Esophagus mucosa (tissue), 1 donor: ENCODE results near the gene IRF8. TPM values are rescaled to one million over a fixed set of nuclear protein-coding genes. Genes with fewer than 3 reads are reported as not detected.
A peak's percentile ranks its signal among the peaks of the same experiment; 100 is the strongest.
"Not testable (repeated sequence)": the region's sequence is repeated elsewhere in the genome, so short reads cannot be mapped to it uniquely, and the experiment has no call there.

Experiments
- ATAC-seq: fragments of 200-7000 bp; cut with Tn5 transposase; one replicate; pipeline ENCODE4 v1.9.1; 2020
- total RNA-seq: library from RNA; stranded (reverse); gene quantifications from one replicate; pipeline ENCODE4 v1.2.4, GENCODE V29; 2023
- donor health status: DM: yes; HTN: yes; CAD: no.

The IRF8 gene
- 2.2 TPM for total RNA-seq

DNA sequence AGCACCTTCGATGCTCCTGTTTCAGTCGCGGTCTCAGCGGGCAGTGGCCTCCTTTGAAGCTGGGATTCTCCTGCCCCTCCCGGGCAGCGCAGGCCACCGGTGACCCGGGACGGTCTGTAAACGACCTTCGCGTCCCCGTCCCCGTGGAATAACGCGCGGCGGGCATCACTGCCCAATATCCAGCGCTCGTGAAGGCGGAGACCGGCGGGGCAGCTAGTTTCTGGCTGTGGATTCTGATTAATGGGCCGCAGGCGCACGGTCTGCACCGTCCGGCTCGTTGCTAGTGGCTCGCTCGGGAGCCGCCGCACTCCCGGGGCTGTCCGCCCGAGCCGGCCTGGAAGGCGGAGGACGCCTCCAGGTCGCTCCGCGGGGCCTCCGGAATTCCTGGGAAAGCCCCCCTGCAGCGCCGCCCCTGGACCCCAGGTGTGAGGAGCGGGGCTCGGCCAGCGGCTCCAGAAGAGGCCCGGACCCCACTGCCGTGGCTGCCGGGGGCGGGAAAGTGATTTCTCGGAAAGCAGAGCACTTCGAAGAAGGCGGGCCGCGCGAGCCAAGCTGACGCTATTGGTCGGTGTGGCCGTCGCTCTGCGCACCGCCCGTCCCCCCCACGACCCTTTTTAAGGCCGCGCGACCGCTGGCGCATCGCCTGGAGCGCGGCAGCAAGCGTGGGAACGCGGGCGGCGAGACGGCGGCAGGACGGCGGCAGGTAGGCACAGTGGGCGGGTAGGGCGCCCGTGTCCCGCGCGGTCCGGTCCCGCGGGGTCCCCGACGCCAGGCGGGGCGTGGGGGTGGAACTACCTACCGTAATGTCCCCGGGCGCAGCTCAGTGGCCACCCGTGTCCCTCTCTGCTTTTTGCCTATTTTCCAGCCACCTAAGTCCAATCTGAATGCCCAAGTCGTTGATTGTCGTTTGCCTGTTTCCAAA lies at the start of gene IRF8:
Gene IRF8, plus strand, starts transcription at position 642 of the 922 bp plus-strand sequence. CDS start 3,854 bp downstream, outside the sequence.
- peak; percentile 51 for ATAC-seq

DNA sequence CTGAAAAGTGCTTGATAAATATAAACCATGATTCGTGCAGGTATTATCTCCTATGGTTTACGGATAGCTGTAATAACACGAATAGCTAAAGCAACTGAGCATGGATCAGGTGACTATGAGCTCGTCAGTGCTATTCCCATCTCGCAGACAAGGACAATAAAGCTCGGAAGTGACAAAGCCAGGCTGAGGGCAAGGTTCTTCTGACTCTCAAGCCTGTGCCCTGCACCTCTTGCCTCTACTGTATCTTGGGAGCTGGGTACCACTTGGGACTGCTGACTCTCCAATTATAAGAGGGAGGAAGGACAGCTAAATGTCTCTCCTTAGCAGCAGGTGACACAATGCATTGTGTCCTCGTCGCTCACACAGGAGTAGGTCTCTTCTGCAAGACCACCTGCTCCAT lies 49.6 kb upstream of the IRF8 start:
- ATAC-seq: no peak

DNA sequence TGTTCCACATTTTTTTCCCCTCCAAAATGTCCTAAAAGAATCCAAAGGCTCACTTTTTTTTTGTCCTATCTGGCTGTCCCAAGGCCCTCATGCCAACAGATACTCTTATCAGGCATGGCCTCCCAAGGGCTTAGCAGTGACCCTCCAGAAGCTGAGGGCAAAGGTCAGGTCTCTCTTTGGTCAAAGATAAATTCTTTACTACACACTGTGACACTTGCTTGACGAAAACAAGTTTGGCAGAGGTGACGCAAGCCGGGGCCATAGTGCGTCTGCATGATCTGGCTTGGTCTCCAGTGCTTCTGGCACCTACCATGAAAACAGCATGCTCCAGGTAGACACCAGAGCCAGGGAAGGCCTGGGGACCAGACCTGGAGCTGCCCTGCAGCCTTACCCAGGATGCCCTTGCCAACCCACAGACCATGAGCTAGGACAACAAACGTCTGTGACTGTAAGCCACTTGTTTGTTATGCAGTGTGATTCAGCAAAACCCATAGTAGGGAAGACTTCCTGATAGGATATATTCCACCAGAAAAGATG lies 48.5 kb upstream of the IRF8 start:
- ATAC-seq: no peak

- peak; percentile 46 for ATAC-seq
Observed at GRCh38 chr16:85851034-85851785, 47.8 kb upstream of the IRF8 start.

- ATAC-seq: no peak
Observed at GRCh38 chr16:85853547-85854545, 45.1 kb upstream of the IRF8 start.

DNA sequence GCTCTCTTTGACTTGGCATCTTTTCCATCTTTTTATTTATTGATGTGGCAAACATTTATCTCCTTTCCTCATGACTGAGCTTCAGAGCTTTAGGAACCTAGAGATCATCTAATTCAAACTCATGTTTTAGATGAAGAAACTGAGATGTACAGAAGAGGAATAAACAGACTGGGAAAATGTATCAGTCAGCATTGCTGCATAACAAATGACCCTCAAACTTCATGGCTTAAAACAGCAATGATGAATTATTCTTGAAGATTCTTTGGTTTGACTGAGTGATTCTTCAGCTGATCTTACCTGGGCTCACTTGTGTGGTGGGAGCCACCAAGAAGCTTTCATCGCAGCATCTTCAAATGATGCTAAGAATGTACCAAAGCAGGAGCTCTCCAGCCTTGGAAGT lies 44.0 kb upstream of the IRF8 start:
- no peak for ATAC-seq

DNA sequence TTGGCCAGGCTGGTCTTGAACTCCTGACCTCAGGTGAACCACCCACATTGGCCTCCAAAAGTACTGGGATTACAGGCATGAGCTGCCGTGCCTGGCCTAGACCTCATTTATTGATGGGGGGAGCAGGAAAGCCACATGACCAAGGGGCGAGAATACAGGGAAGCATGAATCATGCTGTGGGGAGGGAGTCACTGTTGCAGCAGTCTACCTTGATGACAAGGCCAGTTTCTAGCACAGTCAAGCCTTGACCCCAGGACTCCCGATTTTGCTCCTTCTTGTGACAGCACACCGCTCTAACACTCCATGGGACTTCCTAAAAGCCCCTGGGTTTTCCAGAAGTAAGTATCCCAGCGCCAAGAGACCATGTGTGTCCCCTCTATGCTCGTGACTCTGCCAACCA lies 42.9 kb upstream of the IRF8 start:
- no peak for ATAC-seq

DNA sequence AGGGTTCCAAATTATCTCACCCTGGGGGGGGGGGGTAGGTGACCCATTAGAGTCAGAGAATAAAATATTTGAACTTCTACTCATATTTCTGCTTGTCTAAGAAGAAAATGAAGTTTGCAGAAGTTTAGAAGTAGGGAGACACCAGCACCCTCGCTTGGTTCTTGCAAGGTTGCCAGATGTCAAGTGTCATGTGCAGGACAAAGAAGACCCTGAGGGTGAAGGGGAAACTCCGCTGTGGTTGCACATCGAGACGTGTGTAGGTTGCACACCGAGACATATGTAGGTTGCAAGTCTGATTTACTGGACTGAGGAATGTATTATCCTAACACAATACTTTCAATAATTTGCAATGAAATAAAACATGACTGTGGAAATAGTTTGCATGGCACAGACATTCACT lies 42.4 kb upstream of the IRF8 start:
- no peak for ATAC-seq

DNA sequence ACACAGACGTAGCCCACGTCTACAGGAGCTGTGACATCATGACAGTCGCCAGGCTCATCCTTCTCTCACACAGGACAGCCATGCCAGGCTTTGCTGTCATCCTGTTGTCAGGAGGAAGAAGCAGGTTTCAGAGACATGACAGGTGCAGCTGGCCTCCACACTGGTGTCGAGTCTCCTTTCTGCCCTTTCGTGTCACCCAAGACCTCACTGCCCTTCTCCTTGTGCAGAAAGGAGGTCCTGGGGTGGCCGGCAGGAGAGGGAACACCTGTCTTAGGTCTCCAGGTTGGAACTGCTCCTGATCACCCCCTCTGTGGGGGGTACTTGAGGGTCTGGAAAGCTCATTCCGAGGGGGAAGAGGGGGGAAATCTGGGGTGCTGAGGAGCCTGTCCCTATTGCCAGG lies 41.6 kb upstream of the IRF8 start:
- no peak for ATAC-seq

- ATAC-seq: not testable (repeated sequence)
Observed at GRCh38 chr16:85858571-85858970, 40.4 kb upstream of the IRF8 start.

- no peak for ATAC-seq
Observed at GRCh38 chr16:85858984-85859817, 39.8 kb upstream of the IRF8 start.

- no peak for ATAC-seq
Observed at GRCh38 chr16:85859818-85860125, 39.2 kb upstream of the IRF8 start.

DNA sequence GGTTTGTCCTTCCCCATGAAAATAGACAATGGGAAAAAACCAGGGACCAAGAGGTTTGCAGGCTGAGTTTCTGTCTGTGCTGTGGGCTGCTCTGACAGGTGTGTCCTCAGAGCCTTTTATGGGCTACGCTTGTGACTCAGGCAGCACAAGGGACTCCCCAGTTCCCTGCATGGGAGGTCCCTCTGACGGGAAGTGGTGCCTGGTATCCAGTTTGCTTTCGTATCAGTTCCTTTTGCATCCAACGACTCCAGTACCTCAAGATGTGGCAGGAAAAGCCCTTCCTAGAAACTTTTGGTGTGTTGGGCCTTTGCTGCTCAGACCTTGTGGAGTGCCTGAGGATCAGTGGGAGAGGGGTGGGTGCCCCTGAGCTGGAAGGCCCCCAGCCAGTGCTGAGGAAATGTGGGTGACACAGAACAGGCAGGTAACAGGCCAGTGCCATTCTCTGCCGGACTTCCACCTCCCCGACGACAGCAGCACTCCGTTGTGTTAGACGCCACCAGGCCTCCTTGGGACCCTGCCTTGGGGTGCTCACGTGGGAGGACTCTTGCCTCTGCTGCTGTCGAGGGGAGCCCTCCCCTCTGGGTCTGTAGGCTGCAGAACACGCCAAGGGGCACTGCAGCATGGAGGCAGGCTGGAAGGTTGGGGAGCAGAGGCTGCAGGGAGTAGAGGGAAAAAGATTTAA lies 38.4 kb upstream of the IRF8 start:
- no peak for ATAC-seq

- ATAC-seq: no peak
Observed at GRCh38 chr16:85861095-85861825, 37.7 kb upstream of the IRF8 start.

GRCh38 chr16:85862476-85863383 lies 36.2 kb upstream of the IRF8 start:
- no peak for ATAC-seq

DNA sequence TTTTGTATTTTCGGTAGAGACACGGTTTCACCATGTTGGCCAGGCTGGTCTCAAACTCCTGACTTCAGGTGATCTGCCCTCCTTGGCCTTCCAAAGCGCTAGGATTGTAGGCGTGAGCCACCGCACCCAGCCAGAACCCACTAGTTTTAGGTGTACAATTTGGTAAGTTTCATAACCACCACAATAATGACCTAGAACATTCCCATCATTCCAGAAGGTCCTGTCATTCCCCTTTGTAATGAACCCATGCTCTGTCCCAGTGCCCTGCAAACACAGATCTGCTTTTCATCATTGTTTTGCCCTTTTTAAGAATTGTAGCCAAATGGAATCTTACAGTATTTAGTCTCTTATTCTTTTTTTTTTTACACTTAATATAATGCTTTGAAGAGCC lies 35.6 kb upstream of the IRF8 start:
- no peak for ATAC-seq

DNA sequence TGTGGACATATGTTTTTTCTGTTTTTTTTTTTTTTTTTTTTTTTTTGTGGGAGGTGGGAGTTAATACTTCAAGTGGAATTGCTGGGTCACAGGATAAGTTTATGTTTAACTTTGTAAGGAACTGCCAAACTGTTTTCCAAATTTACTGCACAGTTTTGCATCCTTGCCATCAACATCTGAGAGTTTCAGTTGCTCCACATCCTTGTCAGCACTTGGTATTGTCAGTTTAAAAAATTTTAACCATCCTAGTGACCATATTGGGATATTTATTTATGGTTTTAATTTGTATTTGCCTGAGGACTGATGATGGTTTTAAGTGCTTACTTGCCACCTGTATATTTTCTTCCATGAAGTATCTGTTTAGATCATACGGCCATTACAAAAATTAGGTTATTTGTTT lies 34.0 kb upstream of the IRF8 start:
- no peak for ATAC-seq

- ATAC-seq: no peak
Observed at GRCh38 chr16:85867189-85867588, 31.8 kb upstream of the IRF8 start.

GRCh38 chr16:85868495-85868894 lies 30.5 kb upstream of the IRF8 start:
- ATAC-seq: peak; percentile 36
